Stimulated activated naive B cell treated with anti-CD40 and anti-IgM and Interleukin-4, amounts not matched to agents 10 μg/mL and 1 μg/mL and 100 μg/mL, for 72 hours (primary cell): Measurements from ENCODE around the gene CPM.
A peak's percentile ranks its signal among the peaks of the same experiment; 100 is the strongest.
"Not testable (repeated sequence)": the region's sequence is repeated elsewhere in the genome, so short reads cannot be mapped to it uniquely, and the experiment has no call there.

ENCODE experiments used
- ATAC-seq, 2 donors: fragments of 150-1000 bp; cut with Tn5 transposase; replicated peaks; 2 replicates each; pipeline ENCODE4 v1.10.0; 2021; ENCODE audit warnings: moderate library complexity in 1 of 2
- DNase-seq: peaks from one replicate; pipeline ENCODE4 v3.0.0; 2021
- H3K27ac Mint-ChIP-seq: one replicate; pipeline ENCODE4 v1.8.0; 2022; ENCODE audit warnings: mild to moderate bottlenecking, mixed read lengths
- H3K27me3 Mint-ChIP-seq, 2 donors: one replicate each; pipeline ENCODE4 v1.8.0; 2022; ENCODE audit warnings: mixed read lengths in 2 of 2
- H3K36me3 Mint-ChIP-seq, 2 donors: one replicate each; pipeline ENCODE4 v1.8.0; 2022; ENCODE audit warnings: mixed read lengths in 2 of 2, mild to moderate bottlenecking in 1 of 2
- H3K4me1 Mint-ChIP-seq, 2 donors: one replicate each; pipeline ENCODE4 v1.8.0; 2022; ENCODE audit warnings: mixed read lengths in 2 of 2, mild to moderate bottlenecking in 1 of 2
- H3K4me3 Mint-ChIP-seq, 2 donors: one replicate each; pipeline ENCODE4 v1.8.0; 2022; ENCODE audit warnings: mild to moderate bottlenecking in 2 of 2, mixed read lengths in 2 of 2, moderate library complexity in 1 of 2
- H3K9me3 Mint-ChIP-seq, 2 donors: one replicate each; pipeline ENCODE4 v1.8.0; 2022; ENCODE audit warnings: mixed read lengths in 2 of 2, mild to moderate bottlenecking in 1 of 2

CPM gene

DNA sequence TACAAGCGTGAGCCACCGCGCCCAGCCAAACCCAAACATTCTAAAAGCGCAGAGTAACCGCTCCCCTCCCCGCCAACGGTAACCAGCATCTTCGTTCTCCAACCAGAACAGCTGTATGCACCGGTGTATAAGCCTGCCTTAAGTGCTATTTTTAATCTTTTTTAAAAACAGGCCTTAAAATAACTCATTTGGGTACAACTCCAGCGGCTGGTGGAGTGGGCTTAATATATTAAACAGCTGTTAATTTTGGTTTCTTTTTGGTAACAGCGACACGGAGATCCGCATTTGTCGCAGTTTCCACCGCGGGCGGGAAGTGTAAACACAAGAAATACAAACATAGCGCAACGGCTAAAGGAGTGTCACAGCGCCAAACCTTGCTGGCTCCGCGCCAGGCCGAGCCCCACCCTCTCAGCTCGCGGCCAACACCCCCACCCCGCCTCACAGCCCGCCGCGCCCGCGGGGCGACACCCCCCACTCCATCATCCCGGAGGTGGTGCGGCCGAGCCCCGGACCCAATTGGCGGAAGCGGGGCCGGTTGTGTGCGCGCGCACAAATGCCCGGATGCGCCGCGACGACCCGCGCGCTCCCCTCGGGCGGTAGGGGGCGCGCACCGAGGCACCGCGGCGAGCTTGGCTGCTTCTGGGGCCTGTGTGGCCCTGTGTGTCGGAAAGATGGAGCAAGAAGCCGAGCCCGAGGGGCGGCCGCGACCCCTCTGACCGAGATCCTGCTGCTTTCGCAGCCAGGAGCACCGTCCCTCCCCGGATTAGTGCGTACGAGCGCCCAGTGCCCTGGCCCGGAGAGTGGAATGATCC, 125.2 kb downstream of the CPM start, which contains the start of gene MDM2:
Gene MDM2, plus strand, starts transcription at position 602 of the 812 bp plus-strand sequence. CDS start 301 bp downstream, outside the sequence.
- DNase-seq (peak; percentile 94), ATAC-seq (peak; percentile 83 to 87)
- no peaks in the 10 kb centered on the region for H3K9me3 Mint-ChIP-seq
- H3K4me3 Mint-ChIP-seq, result peak within 1 kb of the TSS; percentile 89 to 98
- peaks cover 20 to 26% of the 10 kb centered on the region in 2 donors for H3K36me3 Mint-ChIP-seq
- H3K4me1 Mint-ChIP-seq, result peaks cover 4 to 25% of the 10 kb centered on the region in 2 donors
- H3K27me3 Mint-ChIP-seq, result no peaks in the 10 kb centered on the region
- H3K27ac Mint-ChIP-seq, result peak within 1 kb of the TSS; percentile 99

DNA sequence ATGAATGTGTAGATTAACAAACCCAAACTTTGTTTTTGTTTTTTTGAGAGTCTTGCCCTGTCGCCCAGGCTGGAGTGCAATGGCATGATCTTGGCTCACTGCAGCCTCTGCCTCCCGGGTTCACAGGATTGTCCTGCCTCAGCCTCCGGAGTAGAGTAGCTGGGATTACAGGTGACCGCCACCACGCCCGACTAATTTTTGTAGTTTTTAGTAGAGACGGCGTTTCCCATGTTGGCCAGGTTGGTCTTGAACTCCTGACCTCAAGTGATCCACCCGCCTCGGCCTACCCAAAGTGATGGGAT, 125.7 kb downstream of the CPM start:
- H3K4me1 Mint-ChIP-seq, result peaks cover 4 to 20% of the 10 kb centered on the region in 2 donors
- not testable (repeated sequence) for ATAC-seq, H3K27me3 Mint-ChIP-seq, H3K9me3 Mint-ChIP-seq, DNase-seq
- peak overlapping the region; percentile 89 to 98 for H3K4me3 Mint-ChIP-seq
- peaks cover 20 to 21% of the 10 kb centered on the region in 2 donors for H3K36me3 Mint-ChIP-seq
- H3K27ac Mint-ChIP-seq, result peak overlapping the region; percentile 99

DNA sequence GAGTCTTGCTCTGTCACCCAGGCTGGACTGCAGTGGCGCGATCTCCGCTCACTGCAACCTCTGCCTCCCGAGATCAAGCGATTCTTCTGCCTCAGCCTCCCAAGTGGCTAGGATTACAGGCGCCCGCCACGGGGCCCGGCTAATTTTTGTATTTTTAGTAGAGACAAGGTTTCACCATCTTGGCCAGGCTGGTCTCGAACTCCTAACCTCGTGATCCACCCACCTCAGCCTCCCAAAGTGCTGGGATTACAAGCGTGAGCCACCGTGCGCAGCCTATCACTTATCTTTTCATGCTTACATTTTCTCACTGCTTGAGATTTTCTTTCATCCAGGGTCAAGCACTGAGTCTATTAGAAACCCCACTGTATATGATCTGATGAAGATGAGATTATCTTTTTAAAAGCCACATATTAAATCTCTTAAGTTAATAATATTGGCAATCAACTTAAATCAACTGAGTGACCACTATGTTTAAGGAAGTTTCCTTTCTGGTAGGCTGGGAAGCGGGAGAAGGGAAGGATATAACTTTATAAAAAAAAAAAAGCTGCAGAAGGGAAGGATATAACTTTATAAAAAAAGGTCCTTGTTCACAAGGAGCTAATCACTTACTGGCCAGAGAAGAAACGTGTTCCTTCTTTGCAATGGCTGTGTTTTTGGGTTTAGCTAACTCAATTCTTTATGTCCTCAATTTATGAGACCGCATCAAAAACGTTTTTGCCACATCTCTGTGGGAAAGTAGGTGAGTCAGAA, 126.3 kb downstream of the CPM start:
- Mint-ChIP-seq H3K4me3 (peak overlapping the region; percentile 41 to 89), H3K27me3 (no peaks in the 10 kb centered on the region), H3K36me3 (peaks cover 19 to 21% of the 10 kb centered on the region in 2 donors), H3K27ac (peak overlapping the region; percentile 47), H3K4me1 (peaks cover 4 to 18% of the 10 kb centered on the region in 2 donors), H3K9me3 (no peaks in the 10 kb centered on the region)
- ATAC-seq, result no peak
- no peak for DNase-seq

DNA sequence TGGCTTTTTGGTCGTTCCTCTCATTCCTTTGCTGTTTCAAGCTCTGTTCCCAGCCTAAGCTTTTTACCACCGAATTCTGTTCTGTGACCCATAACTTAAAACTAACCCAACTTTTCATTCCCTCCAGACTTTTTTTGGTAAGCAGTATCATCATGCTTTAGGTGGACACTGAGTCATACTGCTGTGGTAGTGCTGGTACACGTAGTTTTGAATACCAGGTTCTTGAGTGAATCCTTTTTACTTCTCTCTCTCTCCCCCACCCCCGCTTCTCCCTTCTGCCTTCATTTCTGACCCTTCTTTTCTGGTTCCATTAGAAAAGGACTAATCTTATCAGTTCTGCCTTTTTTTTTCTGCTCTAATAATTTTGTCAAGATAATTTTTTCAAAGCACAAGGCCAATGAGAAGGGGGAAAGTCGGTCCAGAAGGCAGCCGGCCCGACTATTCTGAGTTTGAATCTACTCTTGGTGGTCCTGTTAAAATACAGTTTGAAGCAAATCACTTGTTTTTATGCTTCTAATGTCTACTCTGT, 127.3 kb downstream of the CPM start:
- ATAC-seq (no peak), DNase-seq (no peak)
- Mint-ChIP-seq H3K4me1 (peaks cover 3 to 13% of the 10 kb centered on the region in 2 donors), H3K9me3 (no peaks in the 10 kb centered on the region), H3K27ac (no peak overlapping the region), H3K36me3 (peaks cover 15 to 16% of the 10 kb centered on the region in 2 donors), H3K27me3 (no peaks in the 10 kb centered on the region), H3K4me3 (no peak overlapping the region)

DNA sequence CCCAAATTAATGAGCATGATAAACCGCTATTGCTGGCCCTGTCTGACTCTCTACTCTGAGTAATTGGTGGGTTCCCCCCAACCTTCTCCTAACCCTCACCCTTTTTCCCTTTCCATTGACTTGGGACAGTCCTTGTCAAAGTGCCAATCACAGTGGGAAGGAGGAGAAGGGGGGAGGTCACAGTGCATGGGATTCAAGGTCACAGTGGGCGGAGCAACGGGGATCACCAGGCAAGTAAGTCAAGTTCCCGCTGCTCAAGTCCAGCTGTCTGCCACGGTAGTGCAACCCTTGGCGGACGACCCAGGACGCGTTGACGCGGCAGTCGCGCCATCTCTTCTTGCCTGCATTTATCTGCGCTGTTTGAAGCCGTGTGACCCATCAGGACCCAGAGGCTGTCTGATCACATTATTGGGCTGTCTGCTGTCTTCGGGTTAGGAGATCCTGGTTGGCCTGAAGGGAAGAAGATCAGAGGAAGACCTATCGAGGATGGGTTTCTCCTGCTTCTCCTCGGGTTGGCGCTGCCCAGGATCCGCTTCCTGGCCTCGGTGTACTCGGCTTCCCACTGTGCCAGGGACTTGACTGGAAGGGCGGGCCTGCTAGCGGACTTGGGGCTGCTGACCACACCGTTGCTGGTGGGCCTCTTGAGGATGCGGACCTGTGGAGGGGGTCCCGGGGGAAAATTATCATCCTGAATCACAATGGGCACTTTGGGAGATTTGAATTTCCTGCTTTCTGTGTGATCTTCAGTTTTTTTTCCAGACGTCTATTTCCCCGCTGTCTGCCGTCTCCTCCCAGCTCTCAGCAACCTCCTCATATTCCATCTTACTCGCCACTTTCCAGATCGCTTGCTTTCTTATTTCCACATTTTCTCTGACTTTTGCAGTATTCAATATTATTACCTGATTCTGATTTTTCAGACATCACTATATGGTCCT, 128.0 kb downstream of the CPM start:
- no peak for ATAC-seq
- H3K27ac Mint-ChIP-seq, result no peak overlapping the region
- no peak overlapping the region for H3K4me3 Mint-ChIP-seq
- H3K9me3 Mint-ChIP-seq, result no peaks in the 10 kb centered on the region
- H3K36me3 Mint-ChIP-seq, result peaks cover 13 to 15% of the 10 kb centered on the region in 2 donors
- H3K4me1 Mint-ChIP-seq, result peaks cover 2 to 10% of the 10 kb centered on the region in 2 donors
- H3K27me3 Mint-ChIP-seq, result no peaks in the 10 kb centered on the region
- DNase-seq, result no peak

DNA sequence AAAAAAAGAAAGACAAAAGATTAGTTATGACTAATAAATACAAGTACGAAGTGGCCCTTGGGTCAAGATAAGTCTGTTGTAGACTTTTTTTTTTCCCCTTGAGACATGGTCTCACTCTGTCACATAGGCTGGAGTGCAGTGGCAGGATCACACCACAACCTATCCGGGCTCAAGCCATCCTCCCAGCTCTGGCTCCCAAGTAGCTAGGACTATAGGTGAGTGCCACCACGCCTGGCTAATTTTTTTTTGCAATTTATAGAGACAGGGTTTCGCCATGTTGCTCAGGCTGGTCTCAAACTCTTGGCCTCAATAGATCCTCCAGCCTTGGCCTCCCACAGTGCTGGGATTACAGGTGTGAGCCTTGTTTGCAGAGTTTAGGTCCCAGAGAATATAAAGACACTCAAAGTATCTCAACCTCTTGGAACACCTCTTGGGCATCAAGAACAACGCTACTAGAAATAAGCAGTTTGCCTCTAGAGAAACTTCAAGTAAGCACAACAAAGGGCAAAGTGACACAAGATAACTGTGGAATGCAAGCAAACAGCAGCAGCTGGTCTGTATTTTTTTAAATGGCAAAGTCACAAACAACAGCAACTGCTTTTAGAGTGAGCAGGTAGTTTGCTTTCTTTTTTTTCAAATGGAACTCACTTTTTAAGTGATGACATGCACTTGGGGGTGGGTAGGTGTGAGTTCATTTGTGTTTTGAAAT, 128.9 kb downstream of the CPM start:
- Mint-ChIP-seq H3K36me3 (peaks cover 9 to 11% of the 10 kb centered on the region in 2 donors), H3K27ac (no peak overlapping the region), H3K27me3 (no peaks in the 10 kb centered on the region), H3K9me3 (no peaks in the 10 kb centered on the region), H3K4me3 (no peak overlapping the region), H3K4me1 (peaks cover 2 to 10% of the 10 kb centered on the region in 2 donors)
- ATAC-seq, result no peak
- no peak for DNase-seq

DNA sequence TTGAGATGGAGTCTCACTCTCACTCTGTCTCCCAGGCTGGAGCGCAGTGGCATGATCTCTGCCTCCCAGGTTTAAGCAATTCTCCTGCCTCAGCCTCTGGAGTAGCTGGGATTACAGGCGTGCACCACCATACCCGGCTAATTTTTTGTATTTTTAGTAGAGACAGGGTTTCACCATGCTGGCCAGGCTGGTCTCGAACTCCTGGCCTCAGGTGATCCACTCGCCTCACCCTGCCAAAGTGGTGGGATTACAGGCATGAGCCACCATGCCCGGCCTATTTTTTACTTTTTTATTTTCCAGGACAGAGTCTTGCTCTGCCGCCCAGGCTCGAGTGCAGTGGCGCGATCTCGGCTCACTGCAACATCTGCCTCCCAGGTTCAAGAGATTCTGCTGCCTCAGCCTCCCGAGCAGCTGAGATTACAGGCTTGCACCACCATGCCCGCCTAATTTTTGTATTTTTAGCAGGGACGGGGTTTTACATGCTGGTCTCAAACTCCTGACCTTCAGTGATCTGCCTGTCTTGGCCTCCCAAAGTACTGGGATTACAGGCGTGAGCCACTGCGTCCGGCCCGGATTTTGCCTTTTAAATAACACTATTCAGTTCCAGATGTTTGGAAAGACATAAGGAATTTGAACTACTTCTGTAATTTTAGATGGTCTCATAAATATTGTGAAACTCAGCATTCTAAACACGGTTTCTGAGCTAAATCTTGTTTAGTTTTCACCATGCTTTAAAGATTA, 129.9 kb downstream of the CPM start:
- not testable (repeated sequence) for H3K4me3 Mint-ChIP-seq, H3K4me1 Mint-ChIP-seq, ATAC-seq

DNA sequence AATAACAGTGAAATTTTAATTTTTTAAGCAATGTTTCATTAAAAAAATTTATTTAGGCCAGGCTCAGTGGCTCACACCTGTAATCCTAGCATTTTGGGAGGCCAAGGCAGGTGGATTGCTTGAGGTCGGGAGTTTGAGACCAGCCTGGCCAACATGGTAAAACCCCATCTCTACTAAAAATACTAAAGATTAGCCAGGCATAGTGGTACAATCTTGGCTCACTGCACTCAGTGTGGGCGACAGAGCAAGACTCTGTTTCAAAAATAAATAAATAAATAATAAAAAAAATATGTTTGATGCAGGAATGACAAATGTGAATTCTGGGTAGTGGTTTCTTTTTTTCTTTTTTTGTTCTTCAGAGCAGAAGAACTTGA, 130.6 kb downstream of the CPM start:
- H3K4me3 Mint-ChIP-seq, H3K27ac Mint-ChIP-seq, H3K36me3 Mint-ChIP-seq, ATAC-seq, H3K27me3 Mint-ChIP-seq, H3K9me3 Mint-ChIP-seq, H3K4me1 Mint-ChIP-seq, DNase-seq: not testable (repeated sequence)

More for the DNA sequence above, 129.9 kb downstream of the CPM start:
- not testable (repeated sequence) for DNase-seq, H3K27ac Mint-ChIP-seq, H3K27me3 Mint-ChIP-seq, H3K36me3 Mint-ChIP-seq, H3K9me3 Mint-ChIP-seq
